ENCODE data around the gene LRP4.

GRCh38 chr11:46855863-46856262 lies 62.5 kb downstream of the LRP4 start:
- TF ChIP-seq CTCF (IDR thresholded peaks at IDR 0.05) (no peak), POLR2A (IDR thresholded peaks at IDR 0.05) (no peak)
